ENCODE measurements around the gene CBX3. TPM values are rescaled to one million over a fixed set of nuclear protein-coding genes. Genes with fewer than 3 reads are reported as not detected.

CBX3 gene
- total and polyA plus RNA-seq, 2 of the 8 experiments (the other 6 are each of a cell fraction or from before 2014, with no cell fraction given), result 71.3 to 258 TPM

- TF ChIP-seq CBX5 (IDR thresholded peaks at IDR 0.05; ENCODE audit: low read depth, low read length), result no peak
These were observed at the start of gene CBX3 (continued) for GRCh38 chr7:26201247-26202018.

Measured in H1 (cell line).